ENCODE measurements around the gene NUDT3.

- TF ChIP-seq, protein P1, sequence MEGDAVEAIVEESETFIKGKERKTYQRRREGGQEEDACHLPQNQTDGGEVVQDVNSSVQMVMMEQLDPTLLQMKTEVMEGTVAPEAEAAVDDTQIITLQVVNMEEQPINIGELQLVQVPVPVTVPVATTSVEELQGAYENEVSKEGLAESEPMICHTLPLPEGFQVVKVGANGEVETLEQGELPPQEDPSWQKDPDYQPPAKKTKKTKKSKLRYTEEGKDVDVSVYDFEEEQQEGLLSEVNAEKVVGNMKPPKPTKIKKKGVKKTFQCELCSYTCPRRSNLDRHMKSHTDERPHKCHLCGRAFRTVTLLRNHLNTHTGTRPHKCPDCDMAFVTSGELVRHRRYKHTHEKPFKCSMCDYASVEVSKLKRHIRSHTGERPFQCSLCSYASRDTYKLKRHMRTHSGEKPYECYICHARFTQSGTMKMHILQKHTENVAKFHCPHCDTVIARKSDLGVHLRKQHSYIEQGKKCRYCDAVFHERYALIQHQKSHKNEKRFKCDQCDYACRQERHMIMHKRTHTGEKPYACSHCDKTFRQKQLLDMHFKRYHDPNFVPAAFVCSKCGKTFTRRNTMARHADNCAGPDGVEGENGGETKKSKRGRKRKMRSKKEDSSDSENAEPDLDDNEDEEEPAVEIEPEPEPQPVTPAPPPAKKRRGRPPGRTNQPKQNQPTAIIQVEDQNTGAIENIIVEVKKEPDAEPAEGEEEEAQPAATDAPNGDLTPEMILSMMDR (IDR thresholded peaks at IDR 0.05) = no peak; the same call in 1 of the 2 replicates
- TF ChIP-seq ZFX (IDR thresholded peaks at IDR 0.05; ENCODE audit: borderline replicate concordance) = no peak
Measured at GRCh38 chr6:34383161-34383631, 9.3 kb downstream of the NUDT3 start.

Data from 22Rv1 (cell line).